Stimulated activated CD8-positive, alpha-beta memory T cell treated with anti-CD3 and anti-CD28 coated beads, Interleukin-4, amount 100 ng/mL, for 48 hours (primary cell): Measurements from ENCODE around the gene KCNJ11.

Experiments
- DNase-seq: peaks from one replicate; pipeline ENCODE4 v3.0.0-alpha.2; 2020

KCNJ11 gene

GRCh38 chr11:17389211-17389956 is 925 bp upstream of the KCNJ11 start:
- DNase-seq: peak; percentile 87

DNA sequence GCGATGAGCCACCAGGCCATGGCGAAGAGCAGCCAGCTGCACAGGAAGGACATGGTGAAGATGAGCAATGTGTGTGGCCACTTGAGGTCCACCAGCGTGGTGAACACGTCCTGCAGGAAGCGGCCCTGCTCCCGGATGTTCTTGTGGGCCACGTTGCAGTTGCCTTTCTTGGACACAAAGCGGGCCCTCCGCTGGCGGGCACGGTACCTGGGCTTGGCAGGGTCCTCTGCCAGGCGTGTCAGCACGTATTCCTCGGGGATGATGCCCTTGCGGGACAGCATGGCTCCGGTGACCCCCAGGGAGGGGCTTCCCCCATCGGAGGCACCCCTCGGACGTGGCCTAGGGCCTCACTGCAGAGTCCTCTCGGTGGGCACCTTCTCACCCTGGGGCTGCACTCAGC is 648 bp downstream of the KCNJ11 start:
- no peak for DNase-seq

DNA sequence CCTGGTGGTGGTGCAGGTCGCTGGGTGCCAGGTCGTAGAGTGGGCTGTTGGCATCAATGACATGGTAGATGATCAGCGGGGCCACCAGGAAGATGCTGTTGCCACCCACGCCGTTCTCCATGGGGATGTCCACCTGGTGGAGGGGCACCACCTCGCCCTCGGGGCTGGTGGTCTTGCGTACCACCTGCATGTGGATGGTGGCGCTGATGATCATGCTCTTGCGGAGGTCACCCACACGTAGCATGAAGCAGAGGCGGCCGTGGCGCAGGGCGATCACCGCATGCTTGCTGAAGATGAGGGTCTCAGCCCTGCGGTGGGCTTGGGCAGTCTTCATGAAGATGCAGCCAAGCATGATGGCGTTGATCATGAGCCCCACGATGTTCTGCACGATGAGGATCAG is 1.2 kb downstream of the KCNJ11 start:
- no peak for DNase-seq

- peak; percentile 62 for DNase-seq
Measured at GRCh38 chr11:17386331-17387084, 2.0 kb downstream of the KCNJ11 start.

- no peak for DNase-seq
Measured at GRCh38 chr11:17385926-17386325, 2.5 kb downstream of the KCNJ11 start.

DNA sequence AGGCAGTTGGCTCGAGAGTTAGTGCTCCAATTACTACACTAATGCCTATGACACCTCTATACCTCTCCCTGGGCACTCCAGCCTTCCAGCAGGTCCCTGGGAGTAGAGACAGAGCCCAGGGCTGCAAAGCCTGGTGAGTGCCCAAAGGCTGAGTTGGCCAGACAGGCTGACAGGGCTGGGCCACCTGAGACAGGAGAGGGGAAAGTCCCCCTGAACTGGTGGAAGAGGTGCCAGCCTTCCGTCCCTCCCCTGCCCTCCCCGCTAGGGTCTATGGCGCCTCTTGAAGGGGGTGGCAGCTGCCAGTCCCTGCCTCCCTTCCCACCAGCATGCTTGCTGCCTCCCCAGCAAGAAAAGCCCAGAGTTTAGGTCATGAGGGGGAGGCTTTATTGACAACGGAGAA is 3.0 kb downstream of the KCNJ11 start:
- DNase-seq: no peak

- DNase-seq: peak; percentile 88
Measured at GRCh38 chr11:17384002-17384511, 4.4 kb downstream of the KCNJ11 start.

- DNase-seq: no peak
Measured at GRCh38 chr11:17383461-17383860, 5.0 kb downstream of the KCNJ11 start.

DNA sequence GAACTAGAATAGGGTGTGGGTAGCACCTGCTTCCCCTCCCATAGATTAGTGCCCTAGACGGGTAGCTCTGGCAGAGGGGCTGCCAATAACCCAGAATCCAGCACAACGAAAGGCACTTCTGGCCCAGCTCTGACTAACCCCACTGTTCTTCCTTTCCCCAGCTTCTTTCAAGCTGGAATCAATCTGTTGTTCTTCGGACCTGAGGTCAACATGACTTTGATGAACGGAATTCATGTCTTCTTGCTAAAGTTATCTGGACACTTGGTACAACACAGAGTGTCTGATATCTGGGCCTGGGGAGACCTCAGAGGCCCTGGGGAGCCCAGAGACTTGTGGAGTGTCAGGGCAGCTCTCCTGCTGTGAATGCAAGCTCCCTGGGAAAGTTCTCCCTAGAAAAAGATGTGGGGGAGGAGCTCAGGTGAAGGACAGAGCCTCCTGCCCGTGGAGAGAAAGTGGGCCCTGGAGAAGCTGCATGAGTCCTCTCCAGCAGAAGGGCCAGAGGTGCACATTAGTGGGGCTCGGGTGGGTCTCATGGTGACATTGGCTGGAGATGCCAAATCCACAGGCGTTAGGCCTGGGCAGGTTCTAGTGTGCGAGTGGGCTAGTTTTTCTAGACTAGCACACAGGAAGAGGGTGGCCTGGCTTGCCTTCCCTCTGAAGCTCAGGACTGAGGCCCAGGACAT is 6.3 kb downstream of the KCNJ11 start:
- DNase-seq: no peak

DNA sequence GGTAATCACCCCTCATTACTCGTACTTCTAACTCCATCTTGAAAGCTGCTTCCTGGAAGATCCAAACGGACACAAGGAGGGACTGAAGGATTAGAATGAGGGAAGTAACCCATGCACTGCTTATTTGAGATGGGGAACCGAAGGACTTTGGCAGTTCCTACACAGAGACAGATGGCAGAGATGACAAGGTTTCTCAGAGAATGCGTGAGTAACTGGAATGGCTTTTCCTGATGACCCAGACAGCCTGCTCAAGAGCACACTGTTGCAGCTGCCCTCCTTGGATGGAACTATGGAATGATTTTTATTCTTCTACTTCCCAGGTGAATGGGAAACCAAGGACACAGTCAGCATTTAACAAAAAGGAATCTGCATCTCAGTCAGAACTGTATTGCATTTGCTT is 7.3 kb downstream of the KCNJ11 start:
- no peak for DNase-seq

- DNase-seq: no peak
Measured at GRCh38 chr11:17379383-17380180, 8.9 kb downstream of the KCNJ11 start.

- DNase-seq: no peak
Measured at GRCh38 chr11:17378655-17379054, 9.8 kb downstream of the KCNJ11 start.

GRCh38 chr11:17376493-17376892 is 12.0 kb downstream of the KCNJ11 start:
- DNase-seq: no peak

DNA sequence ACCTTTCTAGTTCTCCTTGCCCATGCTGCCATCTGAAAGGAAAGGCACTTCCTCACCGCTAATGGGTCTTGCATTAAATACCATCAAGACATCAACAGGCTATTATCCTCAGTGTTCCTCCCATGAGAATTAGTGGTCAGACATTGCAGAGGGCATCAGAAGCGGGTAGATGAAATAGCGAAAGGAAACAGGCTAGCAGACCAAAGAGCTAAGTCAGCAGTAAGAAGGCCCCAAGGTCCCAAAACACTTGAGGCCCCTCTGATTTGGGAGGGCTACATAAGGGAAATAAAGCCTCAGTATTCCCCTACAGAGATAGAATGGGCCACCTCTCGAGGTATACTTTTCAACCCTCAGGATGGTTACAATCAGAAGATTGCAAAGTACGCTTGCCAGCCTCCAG is 12.9 kb downstream of the KCNJ11 start:
- DNase-seq: no peak

GRCh38 chr11:17371614-17372013 is 16.8 kb downstream of the KCNJ11 start:
- DNase-seq: no peak

DNA sequence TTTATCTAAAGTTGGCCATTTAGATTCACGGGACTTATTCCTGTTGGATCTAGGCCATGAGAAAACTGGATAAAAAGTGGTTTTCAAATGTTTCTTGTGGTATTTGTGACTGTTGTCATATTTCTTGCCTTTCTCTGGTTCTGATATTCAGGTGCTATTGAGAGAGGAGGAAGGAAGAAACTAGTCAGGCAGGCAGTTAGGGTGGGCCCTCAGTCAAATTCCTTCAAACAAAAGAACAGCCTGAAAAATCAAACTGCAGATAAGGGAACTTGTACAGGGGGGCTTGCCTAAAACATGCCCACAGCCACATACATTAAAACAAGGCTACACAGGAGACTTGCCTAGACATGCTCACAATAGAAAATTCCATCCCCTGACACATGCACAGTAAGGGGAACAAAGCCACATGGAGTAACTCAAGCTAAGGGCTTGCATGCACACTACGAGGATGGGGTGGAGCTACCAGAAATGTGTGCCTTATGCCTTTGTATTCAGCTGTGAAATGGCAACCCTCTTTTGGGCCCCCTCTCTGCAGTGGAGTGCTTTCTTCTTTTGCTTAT is 18.7 kb downstream of the KCNJ11 start:
- DNase-seq: no peak

- DNase-seq: no peak
Measured at GRCh38 chr11:17369094-17369493, 19.4 kb downstream of the KCNJ11 start.

GRCh38 chr11:17368551-17368950 is 19.9 kb downstream of the KCNJ11 start:
- DNase-seq: no peak

GRCh38 chr11:17366495-17366894 is 22.0 kb downstream of the KCNJ11 start:
- no peak for DNase-seq

DNA sequence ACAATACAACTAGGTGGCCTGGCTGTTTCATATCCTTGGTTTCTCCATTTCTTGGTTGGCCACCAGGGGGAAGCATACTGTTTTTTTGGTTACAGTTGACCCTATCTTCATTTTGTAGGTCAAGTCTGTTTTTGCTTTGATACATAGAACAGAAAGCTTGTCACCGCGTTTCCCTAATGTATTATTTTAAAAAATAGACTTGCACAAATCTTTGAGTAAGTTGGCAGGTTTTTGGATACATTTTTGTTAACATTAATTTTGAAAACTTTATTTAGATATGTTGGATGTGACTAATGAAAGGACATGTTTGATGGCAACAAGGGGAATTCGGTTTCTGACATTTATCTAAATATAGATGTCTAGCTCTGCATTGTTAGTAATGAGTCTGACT is 33.9 kb downstream of the KCNJ11 start:
- peak; percentile 77 for DNase-seq

GRCh38 chr11:17353821-17354600 is 34.4 kb downstream of the KCNJ11 start:
- no peak for DNase-seq
